ENCODE data around the gene ZDHHC14. TPM values are rescaled to one million over a fixed set of nuclear protein-coding genes. Genes with fewer than 3 reads are reported as not detected.

The ZDHHC14 gene
- total and polyA plus RNA-seq, 2 of the 8 experiments (the other 6 are each of a cell fraction or from before 2014, with no cell fraction given): 2.9 to 5.3 TPM

GRCh38 chr6:157690441-157691210, 309.6 kb downstream of the ZDHHC14 start:
- Histone ChIP-seq H3K27ac (ENCODE audit: low read depth, low read length) (no peak overlapping the region), H3K23ac (ENCODE audit: insufficient read length) (no peak overlapping the region), H3K18ac (ENCODE audit: extremely low read depth, low read length) (no peak overlapping the region), H3K79me2 (ENCODE audit: control insufficient read depth in 1 of 2, insufficient read depth in 2 of 2, low read length in 2 of 2) (no peaks in the 10 kb centered on the region), H2BK12ac (ENCODE audit: low read depth, low read length) (0 out of 2 replicates have a peak overlapping the region, but pooled peaks have one; percentile 43), H3K9me3 (ENCODE audit: insufficient read depth in 2 of 2, low read depth in 1 of 2, low read length in 1 of 2) (no peaks in the 10 kb centered on the region), H3K4ac (replicated peaks; ENCODE audit: insufficient read length, low read depth, low read length) (no peak overlapping the region), H4K91ac (replicated peaks; ENCODE audit: insufficient read length, low read length) (no peak overlapping the region), H3K4me2 (ENCODE audit: insufficient read depth in 1 of 2, low read depth in 2 of 2, low read length in 2 of 2) (no peak overlapping the region), H2BK120ac (replicated peaks; ENCODE audit: low read depth, low read length) (no peak overlapping the region), H2AFZ (ENCODE audit: low read length) (no peak overlapping the region), H3K56ac (replicated peaks; ENCODE audit: insufficient read length, low read depth, low read length) (no peak overlapping the region), H2BK5ac (ENCODE audit: low read depth, low read length) (no peak overlapping the region), H2BK20ac (ENCODE audit: low read length) (no peak overlapping the region), H3K36me3 (ENCODE audit: control insufficient read depth in 2 of 4, insufficient read depth in 4 of 4, low read length in 3 of 4) (no peaks in the 10 kb centered on the region), H2AK5ac (ENCODE audit: low read depth, low read length) (no peak overlapping the region), H3K14ac (ENCODE audit: insufficient read length) (no peak overlapping the region), H4K20me1 (replicated peaks in 1 of 2; ENCODE audit: control insufficient read depth in 1 of 2, insufficient read depth in 2 of 2, low read length in 2 of 2) (no peaks in the 10 kb centered on the region), H2BK15ac (ENCODE audit: low read length) (0 out of 2 replicates have a peak overlapping the region, but pooled peaks have one; percentile 12), H3K27me3 (replicated peaks in 1 of 4; ENCODE audit: control insufficient read depth in 3 of 4, extremely low read depth in 1 of 4, insufficient read depth in 3 of 4, low read length in 3 of 4) (no peaks in the 10 kb centered on the region; a peak in 2 of 7 replicates), H4K5ac (ENCODE audit: insufficient read length, low read depth, low read length) (no peak overlapping the region), H3K79me1 (ENCODE audit: low read depth, low read length) (no peaks in the 10 kb centered on the region), H3K23me2 (ENCODE audit: low read depth, low read length) (no peaks in the 10 kb centered on the region), H3K4me3 (ENCODE audit: extremely low read depth in 1 of 4, insufficient read depth in 2 of 4, low read depth in 3 of 4, low read length in 4 of 4) (no peak overlapping the region), H3K4me1 (replicated peaks in 1 of 4; ENCODE audit: control insufficient read depth in 3 of 4, insufficient read depth in 4 of 4, low read length in 3 of 4) (peaks cover 0 to 2% (median 0%) of the 10 kb centered on the region in 4 experiments; a peak in 1 of 7 replicates), H3K9ac (replicated peaks in 1 of 4; ENCODE audit: extremely low read depth in 1 of 4, low read depth in 3 of 4, low read length in 3 of 4) (no peak overlapping the region), H4K8ac (ENCODE audit: extremely low read depth, insufficient read depth, low read length) (no peak overlapping the region)
- ChIA-PET POLR2A (ENCODE audit: partially characterized antibody) (interaction anchor here (0.6 to 0.7 kb wide), 2 partner anchors 381 to 561 kb away, joined by 3 to 4 read pairs; no protein-coding TSS in a partner anchor), CTCF (ENCODE audit: partially characterized antibody) (interaction anchor here (0.8 to 4.6 kb wide), 4 partner anchors 9 to 66 kb away, joined by 4 to 30 read pairs (median 6); no protein-coding TSS in a partner anchor)
- WGBS, 2 experiments (ENCODE audit: extremely low coverage in 1 of 2, insufficient coverage in 1 of 2, insufficient read length in 1 of 2, insufficient replicate concordance in 2 of 2, low coverage in 1 of 2, low lambda C conversion rate in 2 of 2, missing lambda C conversion rate in 1 of 2): 95% methylated on average over 16 of the region's 16 CpGs; no CpG with 5 or more reads in 1 of the 2 experiments
- no peak for DNase-seq (ENCODE audit: low read depth in 1 of 2, low spot score in 2 of 2)
- FAIRE-seq: no peak
- TF ChIP-seq POLR2AphosphoS5 (IDR thresholded peaks at IDR 0.05; ENCODE audit: low read depth, low read length): no peak
- no peak for TF ChIP-seq CHD2 (IDR thresholded peaks at IDR 0.05; ENCODE audit: low read length)
- no peak for TF ChIP-seq KDM4A (IDR thresholded peaks at IDR 0.05; ENCODE audit: low read depth, low read length, severe bottlenecking)
- TF ChIP-seq SAP30 (IDR thresholded peaks at IDR 0.05; ENCODE audit: insufficient read depth, insufficient replicate concordance, low read length): no peak
- TF ChIP-seq TCF12 (IDR thresholded peaks at IDR 0.05; ENCODE audit: low read depth, low read length): no peak
- TF ChIP-seq GABPA (IDR thresholded peaks at IDR 0.05; ENCODE audit: borderline replicate concordance, insufficient read depth, low read length): no peak
- no peak for TF ChIP-seq RXRA (IDR thresholded peaks at IDR 0.05; ENCODE audit: insufficient read depth, low read depth, low read length)
- no peak for TF ChIP-seq SUZ12 (IDR thresholded peaks at IDR 0.05; ENCODE audit: low read length)
- no peak for TF ChIP-seq ATF3 (IDR thresholded peaks at IDR 0.05; ENCODE audit: insufficient read depth, low read depth, low read length)
- no peak for TF ChIP-seq KDM5A (IDR thresholded peaks at IDR 0.05; ENCODE audit: low read length)
- no peak for TF ChIP-seq JUN (IDR thresholded peaks at IDR 0.05; ENCODE audit: low read depth, low read length)
- TF ChIP-seq YY1 (IDR thresholded peaks at IDR 0.05; ENCODE audit: low read depth, low read length): no peak
